HCT116 (cell line): Measurements from ENCODE around the gene POLR3H.

Experiments used
- EZH2 ChIP-seq: fragments of 200-600 bp; sonication (generic); IDR thresholded peaks from 2 replicates; pipeline ENCODE4 v1.6.1; 2017; ENCODE audit warnings: antibody characterized with exemption, mixed run types
- POLR2AphosphoS5 ChIP-seq: IDR thresholded peaks from 2 replicates; pipeline ENCODE4 v1.6.1; 2011; ENCODE audit warnings: mild to moderate bottlenecking, low read depth, low read length, moderate library complexity
- TF ChIP-seq, protein P1 (sequence below), 3 experiments: fragments of 200-600 bp in 1 of 3; sonication (generic) in 1 of 3; IDR thresholded peaks in 2 of 3; conservative IDR thresholded peaks in 1 of 3; 2 replicates each; pipeline ENCODE4 v1.5.1; 2012 to 2017; ENCODE audit warnings: low read depth in 2 of 3, low read length in 2 of 3, antibody characterized with exemption in 1 of 3, borderline replicate concordance in 1 of 3, control low read depth in 1 of 3, mild to moderate bottlenecking in 1 of 3, mixed read lengths in 1 of 3, mixed run types in 1 of 3, moderate library complexity in 1 of 3; ENCODE audit not compliant: insufficient read depth in 1 of 3
- TF ChIP-seq, protein P2 (sequence below): IDR thresholded peaks from 2 replicates; pipeline ENCODE4 v1.6.1; 2012; ENCODE audit warnings: low read depth

DNA sequence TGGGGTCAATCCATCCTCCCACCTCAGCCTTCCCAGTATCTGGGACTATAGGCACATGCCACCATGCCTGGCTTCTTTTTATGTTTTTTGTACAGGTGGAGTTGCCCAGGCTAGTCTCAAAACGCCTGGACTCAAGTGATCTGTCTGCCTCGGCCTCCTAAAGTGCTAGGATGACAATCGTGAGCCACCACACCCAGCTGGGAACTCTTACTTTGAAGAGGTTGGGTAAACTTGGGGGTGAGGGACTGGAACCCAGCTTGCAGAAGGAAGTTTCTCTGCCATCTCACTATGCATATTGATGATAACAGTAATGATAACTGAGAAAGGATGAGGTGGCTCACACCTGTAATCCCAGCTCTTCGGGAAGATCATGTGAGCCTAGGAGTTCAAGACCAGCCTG is 39.5 kb downstream of the POLR3H start:
- TF ChIP-seq, protein P1, sequence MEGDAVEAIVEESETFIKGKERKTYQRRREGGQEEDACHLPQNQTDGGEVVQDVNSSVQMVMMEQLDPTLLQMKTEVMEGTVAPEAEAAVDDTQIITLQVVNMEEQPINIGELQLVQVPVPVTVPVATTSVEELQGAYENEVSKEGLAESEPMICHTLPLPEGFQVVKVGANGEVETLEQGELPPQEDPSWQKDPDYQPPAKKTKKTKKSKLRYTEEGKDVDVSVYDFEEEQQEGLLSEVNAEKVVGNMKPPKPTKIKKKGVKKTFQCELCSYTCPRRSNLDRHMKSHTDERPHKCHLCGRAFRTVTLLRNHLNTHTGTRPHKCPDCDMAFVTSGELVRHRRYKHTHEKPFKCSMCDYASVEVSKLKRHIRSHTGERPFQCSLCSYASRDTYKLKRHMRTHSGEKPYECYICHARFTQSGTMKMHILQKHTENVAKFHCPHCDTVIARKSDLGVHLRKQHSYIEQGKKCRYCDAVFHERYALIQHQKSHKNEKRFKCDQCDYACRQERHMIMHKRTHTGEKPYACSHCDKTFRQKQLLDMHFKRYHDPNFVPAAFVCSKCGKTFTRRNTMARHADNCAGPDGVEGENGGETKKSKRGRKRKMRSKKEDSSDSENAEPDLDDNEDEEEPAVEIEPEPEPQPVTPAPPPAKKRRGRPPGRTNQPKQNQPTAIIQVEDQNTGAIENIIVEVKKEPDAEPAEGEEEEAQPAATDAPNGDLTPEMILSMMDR (IDR thresholded peaks at IDR 0.05 in 2 of 3, conservative IDR thresholded peaks at IDR 0.05 in 1 of 3; ENCODE audit: borderline replicate concordance in 1 of 3, insufficient read depth in 1 of 3, low read depth in 2 of 3, low read length in 2 of 3), result no peak
- TF ChIP-seq POLR2AphosphoS5 (no peak), EZH2 (no peak)
- TF ChIP-seq, protein P2, sequence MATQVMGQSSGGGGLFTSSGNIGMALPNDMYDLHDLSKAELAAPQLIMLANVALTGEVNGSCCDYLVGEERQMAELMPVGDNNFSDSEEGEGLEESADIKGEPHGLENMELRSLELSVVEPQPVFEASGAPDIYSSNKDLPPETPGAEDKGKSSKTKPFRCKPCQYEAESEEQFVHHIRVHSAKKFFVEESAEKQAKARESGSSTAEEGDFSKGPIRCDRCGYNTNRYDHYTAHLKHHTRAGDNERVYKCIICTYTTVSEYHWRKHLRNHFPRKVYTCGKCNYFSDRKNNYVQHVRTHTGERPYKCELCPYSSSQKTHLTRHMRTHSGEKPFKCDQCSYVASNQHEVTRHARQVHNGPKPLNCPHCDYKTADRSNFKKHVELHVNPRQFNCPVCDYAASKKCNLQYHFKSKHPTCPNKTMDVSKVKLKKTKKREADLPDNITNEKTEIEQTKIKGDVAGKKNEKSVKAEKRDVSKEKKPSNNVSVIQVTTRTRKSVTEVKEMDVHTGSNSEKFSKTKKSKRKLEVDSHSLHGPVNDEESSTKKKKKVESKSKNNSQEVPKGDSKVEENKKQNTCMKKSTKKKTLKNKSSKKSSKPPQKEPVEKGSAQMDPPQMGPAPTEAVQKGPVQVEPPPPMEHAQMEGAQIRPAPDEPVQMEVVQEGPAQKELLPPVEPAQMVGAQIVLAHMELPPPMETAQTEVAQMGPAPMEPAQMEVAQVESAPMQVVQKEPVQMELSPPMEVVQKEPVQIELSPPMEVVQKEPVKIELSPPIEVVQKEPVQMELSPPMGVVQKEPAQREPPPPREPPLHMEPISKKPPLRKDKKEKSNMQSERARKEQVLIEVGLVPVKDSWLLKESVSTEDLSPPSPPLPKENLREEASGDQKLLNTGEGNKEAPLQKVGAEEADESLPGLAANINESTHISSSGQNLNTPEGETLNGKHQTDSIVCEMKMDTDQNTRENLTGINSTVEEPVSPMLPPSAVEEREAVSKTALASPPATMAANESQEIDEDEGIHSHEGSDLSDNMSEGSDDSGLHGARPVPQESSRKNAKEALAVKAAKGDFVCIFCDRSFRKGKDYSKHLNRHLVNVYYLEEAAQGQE, result no peak
